HCT116 (cell line): Measurements from ENCODE around the gene R3HDM4. TPM values are rescaled to one million over a fixed set of nuclear protein-coding genes. Genes with fewer than 3 reads are reported as not detected.

Source experiments
- ATAC-seq: fragments of 200-7000 bp; cut with Tn5 transposase; 2 replicates; pipeline ENCODE4 v1.9.1; 2020; ENCODE audit warnings: mild to moderate bottlenecking, moderate library complexity
- BruUV-seq: library from RNA; stranded (reverse); fragments of 400-500 nt; replicated peaks from 2 replicates; lab custom pipeline; 2021; lab: Mats Ljungman, UMichigan
- CTCF ChIA-PET: fragments of 300-600 bp; sonication (Branson Sonifier 250); formaldehyde crosslinking; loops from one replicate; lab custom pipeline; 2021; ENCODE audit warnings: antibody characterized with exemption; lab: Charles Lee
- POLR2A ChIA-PET: fragments of 300-600, 350-600 bp; sonication (Branson Sonifier 250); formaldehyde crosslinking; loops from one replicate; lab custom pipeline; 2021; ENCODE audit warnings: antibody characterized with exemption; lab: Charles Lee
- RAD21 ChIA-PET, 2 experiments: fragments of 300-600 bp; sonication (Branson Sonifier 250); formaldehyde crosslinking; loops; one replicate each; lab custom pipeline; 2023; ENCODE audit warnings: low total read pairs in 2 of 2; ENCODE audit not compliant: uncharacterized antibody in 2 of 2, unreplicated experiment in 2 of 2, low non-redundant PET in 1 of 2; lab: Charles Lee
- DNase-seq: peaks from one replicate; pipeline ENCODE4 v3.0.0-alpha.2; 2010; ENCODE audit warnings: low read depth, low spot score
- H2AFZ ChIP-seq: fragments of 200-600 bp; shearing (Covaris generic), sonication (generic); 2 replicates; pipeline ENCODE4 v1.6.1; 2017; ENCODE audit warnings: low read depth, mixed run types, mixed read lengths, antibody characterized with exemption, low read length; ENCODE audit not compliant: poor library complexity, severe bottlenecking
- H3K27ac ChIP-seq: 2 replicates; pipeline ENCODE4 v1.5.1; 2012; ENCODE audit warnings: low read depth, low read length
- H3K27me3 ChIP-seq: fragments of 200-600 bp; sonication (generic); 2 replicates; pipeline ENCODE4 v1.6.1; 2016; ENCODE audit warnings: mixed run types, low read length, mixed read lengths; ENCODE audit not compliant: insufficient read depth
- H3K36me3 ChIP-seq, 2 experiments: fragments of 200-500 bp in 1 of 2; fragments of 200-600 bp in 1 of 2; sonication (Bioruptor generic) in 1 of 2; sonication (generic) in 1 of 2; 2 replicates each; pipeline versions ENCODE4 v1.5.1 to v1.6.1; 2014 to 2016; ENCODE audit warnings: low read length in 2 of 2, inconsistent platforms in 1 of 2, mixed read lengths in 1 of 2, mixed run types in 1 of 2; ENCODE audit not compliant: insufficient read depth in 2 of 2, control insufficient read depth in 1 of 2
- H3K4me1 ChIP-seq, 2 experiments: fragments of 200-600 bp in 1 of 2; sonication (generic) in 1 of 2; 2 replicates each; pipeline versions ENCODE4 v1.5.1 to v1.6.1; 2012 to 2017; ENCODE audit warnings: low read length in 2 of 2, inconsistent platforms in 1 of 2, mild to moderate bottlenecking in 1 of 2, mixed read lengths in 1 of 2, mixed run types in 1 of 2, moderate library complexity in 1 of 2; ENCODE audit not compliant: insufficient read depth in 2 of 2, control insufficient read depth in 1 of 2
- H3K4me2 ChIP-seq: fragments of 200-600 bp; sonication (generic); 2 replicates; pipeline ENCODE4 v1.6.1; 2017; ENCODE audit warnings: mixed run types, low read length, mixed read lengths
- H3K4me3 ChIP-seq, 2 experiments: fragments of 200-600 bp in 1 of 2; sonication (generic) in 1 of 2; replicated peaks in 1 of 2; 2 replicates each; pipeline ENCODE4 v1.5.1; 2011 to 2016; ENCODE audit warnings: low read length in 2 of 2, control low read depth in 1 of 2, low read depth in 1 of 2, mild to moderate bottlenecking in 1 of 2, mixed read lengths in 1 of 2, mixed run types in 1 of 2
- H3K79me2 ChIP-seq: fragments of 200-600 bp; sonication (generic); 2 replicates; pipeline ENCODE4 v1.6.1; 2017; ENCODE audit warnings: mild to moderate bottlenecking, mixed run types, low read length, moderate library complexity, mixed read lengths; ENCODE audit not compliant: insufficient read depth
- H3K9ac ChIP-seq: fragments of 200-600 bp; sonication (generic); 2 replicates; pipeline ENCODE4 v1.6.1; 2016; ENCODE audit warnings: low read length, mixed read lengths
- H3K9me2 ChIP-seq: fragments of 200-600 bp; sonication (generic), shearing (Covaris generic); 2 replicates; pipeline ENCODE4 v1.6.1; 2017; ENCODE audit warnings: mixed run types, mild to moderate bottlenecking, moderate library complexity; ENCODE audit not compliant: insufficient read depth
- H3K9me3 ChIP-seq, 2 experiments: fragments of 200-500 bp in 1 of 2; fragments of 200-600 bp in 1 of 2; sonication (Bioruptor generic) in 1 of 2; sonication (generic) in 1 of 2; 2 replicates each; pipeline ENCODE4 v1.6.1; 2014 to 2017; ENCODE audit warnings: low read length in 2 of 2, mixed read lengths in 2 of 2, inconsistent platforms in 1 of 2, low read depth in 1 of 2, mild to moderate bottlenecking in 1 of 2, mixed run types in 1 of 2, moderate library complexity in 1 of 2; ENCODE audit not compliant: control insufficient read depth in 1 of 2, insufficient read depth in 1 of 2
- H4K20me1 ChIP-seq: fragments of 200-600 bp; sonication (generic), shearing (Covaris generic); 2 replicates; pipeline ENCODE4 v1.6.1; 2017; ENCODE audit warnings: mixed run types, mild to moderate bottlenecking, moderate library complexity; ENCODE audit not compliant: insufficient read depth
- CEBPB ChIP-seq: IDR thresholded peaks from 2 replicates; pipeline ENCODE4 v1.6.1; 2012; ENCODE audit warnings: low read depth
- EGR1 ChIP-seq: IDR thresholded peaks from 2 replicates; pipeline ENCODE4 v1.6.1; 2012; ENCODE audit warnings: low read depth
- ELF1 ChIP-seq: IDR thresholded peaks from 2 replicates; pipeline ENCODE4 v1.6.1; 2012; ENCODE audit warnings: low read depth, borderline replicate concordance
- EZH2 ChIP-seq: fragments of 200-600 bp; sonication (generic); IDR thresholded peaks from 2 replicates; pipeline ENCODE4 v1.6.1; 2017; ENCODE audit warnings: antibody characterized with exemption, mixed run types
- EZH2phosphoT487 ChIP-seq: fragments of 200-600 bp; IDR thresholded peaks from 2 replicates; pipeline ENCODE4 v1.6.1; 2018; ENCODE audit warnings: antibody characterized with exemption, borderline replicate concordance
- FOSL1 ChIP-seq: IDR thresholded peaks from 2 replicates; pipeline ENCODE4 v1.6.1; 2012; ENCODE audit warnings: low read depth
- JUND ChIP-seq: IDR thresholded peaks from 2 replicates; pipeline ENCODE4 v1.6.1; 2012
- POLR2A ChIP-seq: IDR thresholded peaks from 2 replicates; pipeline ENCODE4 v1.7.0; 2011; ENCODE audit warnings: borderline replicate concordance; ENCODE audit not compliant: insufficient read depth, insufficient read length; ENCODE audit errors: extremely low read depth
- SIN3A ChIP-seq: IDR thresholded peaks from 2 replicates; pipeline ENCODE4 v1.6.1; 2012; ENCODE audit warnings: low read depth
- TCF7L2 ChIP-seq: IDR thresholded peaks from 2 replicates; pipeline ENCODE4 v1.7.0; 2011; ENCODE audit warnings: borderline replicate concordance, inconsistent platforms; ENCODE audit not compliant: insufficient read depth, insufficient read length; ENCODE audit errors: extremely low read depth
- YY1 ChIP-seq: IDR thresholded peaks from 2 replicates; pipeline ENCODE4 v1.6.1; 2011; ENCODE audit warnings: low read length, low read depth, moderate library complexity, mild to moderate bottlenecking; ENCODE audit not compliant: insufficient replicate concordance; ENCODE audit errors: extremely low read depth
- intact Hi-C: fragments of 100-400 bp; cut with micrococcal nuclease; formaldehyde crosslinking; loops from 2 replicates; pipeline ENCODE4 v1.10.0; 2022
- total RNA-seq: library from RNA; stranded (reverse); gene quantifications from one replicate; pipeline ENCODE4 v1.2.1, GENCODE V29; 2021; ENCODE audit not compliant: unreplicated experiment
- TF ChIP-seq, protein P1 (sequence below): IDR thresholded peaks from 2 replicates; pipeline ENCODE4 v1.6.1; 2012
- TF ChIP-seq, protein P2 (sequence below): IDR thresholded peaks from 2 replicates; pipeline ENCODE4 v1.6.1; 2012; ENCODE audit warnings: low read depth
- TF ChIP-seq, protein P3 (sequence below): IDR thresholded peaks from 2 replicates; pipeline ENCODE4 v1.6.1; 2012
- TF ChIP-seq, protein P4 (sequence below), 3 experiments: fragments of 200-600 bp in 1 of 3; sonication (generic) in 1 of 3; IDR thresholded peaks in 2 of 3; conservative IDR thresholded peaks in 1 of 3; 2 replicates each; pipeline ENCODE4 v1.5.1; 2012 to 2017; ENCODE audit warnings: low read depth in 2 of 3, low read length in 2 of 3, antibody characterized with exemption in 1 of 3, borderline replicate concordance in 1 of 3, control low read depth in 1 of 3, mild to moderate bottlenecking in 1 of 3, mixed read lengths in 1 of 3, mixed run types in 1 of 3, moderate library complexity in 1 of 3; ENCODE audit not compliant: insufficient read depth in 1 of 3

Gene R3HDM4
- total RNA-seq, 1 experiment from 2014 or later = 92.3 TPM

DNA sequence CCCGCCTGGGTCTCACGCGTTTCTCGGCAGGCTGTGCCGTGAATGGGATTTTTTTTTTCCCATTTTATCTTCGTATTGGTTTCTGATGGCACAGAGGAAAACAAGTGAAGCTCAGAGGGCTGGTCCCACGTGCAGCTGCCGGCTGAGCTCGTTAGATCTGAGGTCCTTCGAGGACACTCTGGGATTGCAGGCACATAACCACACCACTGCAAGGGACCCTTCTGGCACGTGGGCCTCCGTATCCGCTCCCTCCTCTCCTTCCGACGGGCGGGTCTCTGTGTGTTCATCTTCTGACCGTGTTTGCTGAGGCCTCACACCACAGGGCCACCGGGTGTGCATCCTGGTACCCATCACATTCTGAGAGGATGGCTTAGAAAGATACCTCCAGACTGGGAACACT, 36.9 kb downstream of the R3HDM4 start:
- no peaks in the 10 kb centered on the region for H3K9me2 ChIP-seq
- H3K4me1 ChIP-seq = peaks cover 9 to 18% of the 10 kb centered on the region in 2 experiments
- intact Hi-C loops = no loop called here
- H3K79me2 ChIP-seq = no peaks in the 10 kb centered on the region
- H3K36me3 ChIP-seq = peaks cover 0 to 6% of the 10 kb centered on the region in 2 experiments; a peak in 1 of 4 replicates
- ChIA-PET CTCF (no interaction called here), POLR2A (no interaction called here), RAD21 (no interaction called here)
- no peak overlapping the region for H3K4me2 ChIP-seq
- H3K27me3 ChIP-seq = no peaks in the 10 kb centered on the region
- BruUV-seq = no TSS peak
- no peak for ATAC-seq
- H3K27ac ChIP-seq = no peak overlapping the region
- H2AFZ ChIP-seq = no peak overlapping the region
- H3K9ac ChIP-seq = no peak overlapping the region
- no peak overlapping the region for H3K4me3 ChIP-seq
- TF ChIP-seq SIN3A = no peak
- no peak for TF ChIP-seq YY1
- TF ChIP-seq, protein P1, sequence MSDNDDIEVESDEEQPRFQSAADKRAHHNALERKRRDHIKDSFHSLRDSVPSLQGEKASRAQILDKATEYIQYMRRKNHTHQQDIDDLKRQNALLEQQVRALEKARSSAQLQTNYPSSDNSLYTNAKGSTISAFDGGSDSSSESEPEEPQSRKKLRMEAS = no peak
- no peak for TF ChIP-seq TCF7L2
- TF ChIP-seq JUND = no peak
- no peak for TF ChIP-seq CEBPB
- TF ChIP-seq, protein P2, sequence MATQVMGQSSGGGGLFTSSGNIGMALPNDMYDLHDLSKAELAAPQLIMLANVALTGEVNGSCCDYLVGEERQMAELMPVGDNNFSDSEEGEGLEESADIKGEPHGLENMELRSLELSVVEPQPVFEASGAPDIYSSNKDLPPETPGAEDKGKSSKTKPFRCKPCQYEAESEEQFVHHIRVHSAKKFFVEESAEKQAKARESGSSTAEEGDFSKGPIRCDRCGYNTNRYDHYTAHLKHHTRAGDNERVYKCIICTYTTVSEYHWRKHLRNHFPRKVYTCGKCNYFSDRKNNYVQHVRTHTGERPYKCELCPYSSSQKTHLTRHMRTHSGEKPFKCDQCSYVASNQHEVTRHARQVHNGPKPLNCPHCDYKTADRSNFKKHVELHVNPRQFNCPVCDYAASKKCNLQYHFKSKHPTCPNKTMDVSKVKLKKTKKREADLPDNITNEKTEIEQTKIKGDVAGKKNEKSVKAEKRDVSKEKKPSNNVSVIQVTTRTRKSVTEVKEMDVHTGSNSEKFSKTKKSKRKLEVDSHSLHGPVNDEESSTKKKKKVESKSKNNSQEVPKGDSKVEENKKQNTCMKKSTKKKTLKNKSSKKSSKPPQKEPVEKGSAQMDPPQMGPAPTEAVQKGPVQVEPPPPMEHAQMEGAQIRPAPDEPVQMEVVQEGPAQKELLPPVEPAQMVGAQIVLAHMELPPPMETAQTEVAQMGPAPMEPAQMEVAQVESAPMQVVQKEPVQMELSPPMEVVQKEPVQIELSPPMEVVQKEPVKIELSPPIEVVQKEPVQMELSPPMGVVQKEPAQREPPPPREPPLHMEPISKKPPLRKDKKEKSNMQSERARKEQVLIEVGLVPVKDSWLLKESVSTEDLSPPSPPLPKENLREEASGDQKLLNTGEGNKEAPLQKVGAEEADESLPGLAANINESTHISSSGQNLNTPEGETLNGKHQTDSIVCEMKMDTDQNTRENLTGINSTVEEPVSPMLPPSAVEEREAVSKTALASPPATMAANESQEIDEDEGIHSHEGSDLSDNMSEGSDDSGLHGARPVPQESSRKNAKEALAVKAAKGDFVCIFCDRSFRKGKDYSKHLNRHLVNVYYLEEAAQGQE = no peak
- TF ChIP-seq, protein P3, sequence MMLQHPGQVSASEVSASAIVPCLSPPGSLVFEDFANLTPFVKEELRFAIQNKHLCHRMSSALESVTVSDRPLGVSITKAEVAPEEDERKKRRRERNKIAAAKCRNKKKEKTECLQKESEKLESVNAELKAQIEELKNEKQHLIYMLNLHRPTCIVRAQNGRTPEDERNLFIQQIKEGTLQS = no peak
- TF ChIP-seq ELF1 = no peak
- no peak for TF ChIP-seq POLR2A
- TF ChIP-seq, protein P4, sequence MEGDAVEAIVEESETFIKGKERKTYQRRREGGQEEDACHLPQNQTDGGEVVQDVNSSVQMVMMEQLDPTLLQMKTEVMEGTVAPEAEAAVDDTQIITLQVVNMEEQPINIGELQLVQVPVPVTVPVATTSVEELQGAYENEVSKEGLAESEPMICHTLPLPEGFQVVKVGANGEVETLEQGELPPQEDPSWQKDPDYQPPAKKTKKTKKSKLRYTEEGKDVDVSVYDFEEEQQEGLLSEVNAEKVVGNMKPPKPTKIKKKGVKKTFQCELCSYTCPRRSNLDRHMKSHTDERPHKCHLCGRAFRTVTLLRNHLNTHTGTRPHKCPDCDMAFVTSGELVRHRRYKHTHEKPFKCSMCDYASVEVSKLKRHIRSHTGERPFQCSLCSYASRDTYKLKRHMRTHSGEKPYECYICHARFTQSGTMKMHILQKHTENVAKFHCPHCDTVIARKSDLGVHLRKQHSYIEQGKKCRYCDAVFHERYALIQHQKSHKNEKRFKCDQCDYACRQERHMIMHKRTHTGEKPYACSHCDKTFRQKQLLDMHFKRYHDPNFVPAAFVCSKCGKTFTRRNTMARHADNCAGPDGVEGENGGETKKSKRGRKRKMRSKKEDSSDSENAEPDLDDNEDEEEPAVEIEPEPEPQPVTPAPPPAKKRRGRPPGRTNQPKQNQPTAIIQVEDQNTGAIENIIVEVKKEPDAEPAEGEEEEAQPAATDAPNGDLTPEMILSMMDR (IDR thresholded peaks at IDR 0.05 in 2 of 3, conservative IDR thresholded peaks at IDR 0.05 in 1 of 3; ENCODE audit: borderline replicate concordance in 1 of 3, insufficient read depth in 1 of 3, low read depth in 2 of 3, low read length in 2 of 3) = no peak
- no peak for TF ChIP-seq FOSL1
- no peak for TF ChIP-seq EZH2phosphoT487
- no peak for TF ChIP-seq EGR1
- no peak for TF ChIP-seq EZH2
- TF ChIP-seq, all 23 proteins: peak for 0
- Histone ChIP-seq H3K9me3 (no peaks in the 10 kb centered on the region), H4K20me1 (no peaks in the 10 kb centered on the region)
- DNase-seq = no peak
